IPS-20b (cell line): ENCODE measurements around the gene HOXD10.
A peak's percentile ranks its signal among the peaks of the same experiment; 100 is the strongest.

ENCODE experiments used
- H3K27ac ChIP-seq: one replicate; pipeline ENCODE4 v1.5.1; 2013; ENCODE audit warnings: low read length
- H3K27me3 ChIP-seq: 2 replicates; pipeline ENCODE4 v1.6.1; 2013; ENCODE audit warnings: mild to moderate bottlenecking, low read length, inconsistent platforms; ENCODE audit not compliant: insufficient read depth
- H3K36me3 ChIP-seq: 2 replicates; pipeline ENCODE4 v1.6.1; 2013; ENCODE audit warnings: low read depth, mild to moderate bottlenecking, inconsistent platforms, low read length, moderate library complexity; ENCODE audit not compliant: insufficient read depth
- H3K4me1 ChIP-seq: 2 replicates; pipeline ENCODE4 v1.6.1; 2013; ENCODE audit warnings: mild to moderate bottlenecking, control low read depth, inconsistent platforms, low read length, moderate library complexity; ENCODE audit not compliant: insufficient read depth
- H3K4me3 ChIP-seq: 2 replicates; pipeline ENCODE4 v1.5.1; 2013; ENCODE audit warnings: mild to moderate bottlenecking, low read length, inconsistent platforms
- H3K9ac ChIP-seq: 2 replicates; pipeline ENCODE4 v1.6.1; 2013; ENCODE audit warnings: low read depth, mild to moderate bottlenecking, inconsistent platforms, low read length, moderate library complexity
- H3K9me3 ChIP-seq: 2 replicates; pipeline ENCODE4 v1.6.1; 2013; ENCODE audit warnings: mild to moderate bottlenecking, low read depth, low read length, inconsistent platforms; ENCODE audit not compliant: insufficient read depth

The HOXD10 gene

DNA sequence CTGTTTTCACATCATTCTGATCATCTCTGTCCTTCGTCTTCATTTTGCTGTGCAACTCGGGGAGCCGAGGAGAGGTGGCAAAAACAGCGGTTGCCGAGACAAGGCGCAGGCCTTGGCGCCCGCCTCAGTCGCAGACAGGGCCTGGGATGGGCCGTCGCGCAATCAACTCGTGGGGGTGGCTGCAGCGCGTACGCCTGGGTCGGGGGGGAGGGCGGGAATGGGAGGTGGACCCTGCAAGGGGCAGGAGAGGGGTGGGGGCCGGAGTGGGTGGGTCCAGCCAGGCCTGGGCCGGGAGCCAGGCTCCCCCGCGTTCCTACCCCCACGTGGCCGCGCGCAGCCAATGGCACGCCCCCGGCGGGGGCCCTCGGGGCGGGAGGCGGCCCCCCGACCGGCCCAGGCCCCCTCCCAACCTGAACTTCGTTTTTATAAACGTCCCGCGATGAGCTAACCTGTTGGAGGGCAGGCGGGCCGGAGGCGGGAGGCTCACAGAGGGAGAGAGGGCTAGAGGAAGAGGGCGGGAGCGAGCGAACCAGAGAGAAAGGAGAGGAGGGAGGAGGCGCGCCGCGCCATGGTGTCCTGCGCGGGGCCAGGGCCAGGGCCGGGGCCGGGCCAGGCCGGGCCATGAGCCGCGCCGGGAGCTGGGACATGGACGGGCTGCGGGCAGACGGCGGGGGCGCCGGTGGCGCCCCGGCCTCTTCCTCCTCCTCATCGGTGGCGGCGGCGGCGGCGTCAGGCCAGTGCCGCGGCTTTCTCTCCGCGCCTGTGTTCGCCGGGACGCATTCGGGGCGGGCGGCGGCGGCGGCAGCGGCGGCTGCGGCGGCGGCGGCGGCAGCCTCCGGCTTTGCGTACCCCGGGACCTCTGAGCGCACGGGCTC, 24.1 kb upstream of the HOXD10 start, which contains the start of gene HOXD13:
Gene HOXD13, plus strand, starts transcription at position 452 of the 875 bp plus-strand sequence. Its CDS starts 170 bp downstream, at position 622.
- Histone ChIP-seq H3K4me1 (peaks cover 14% of the 10 kb centered on the region; the same call in 1 of the 2 replicates), H3K9me3 (peaks cover 16% of the 10 kb centered on the region), H3K27ac (no peak within 1 kb of the TSS), H3K27me3 (peaks cover 100% of the 10 kb centered on the region), H3K9ac (no peak within 1 kb of the TSS), H3K4me3 (peak within 1 kb of the TSS; percentile 32; the same call in 1 of the 2 replicates), H3K36me3 (no peaks in the 10 kb centered on the region)

GRCh38 chr2:176093145-176093897, 23.3 kb upstream of the HOXD10 start:
- peak overlapping the region; percentile 32; the same call in 1 of the 2 replicates for H3K4me3 ChIP-seq
- no peaks in the 10 kb centered on the region for H3K36me3 ChIP-seq
- peaks cover 16% of the 10 kb centered on the region for H3K9me3 ChIP-seq
- H3K27me3 ChIP-seq = peaks cover 100% of the 10 kb centered on the region
- no peak overlapping the region for H3K27ac ChIP-seq
- peaks cover 19% of the 10 kb centered on the region; the same call in 1 of the 2 replicates for H3K4me1 ChIP-seq
- no peak overlapping the region for H3K9ac ChIP-seq

DNA sequence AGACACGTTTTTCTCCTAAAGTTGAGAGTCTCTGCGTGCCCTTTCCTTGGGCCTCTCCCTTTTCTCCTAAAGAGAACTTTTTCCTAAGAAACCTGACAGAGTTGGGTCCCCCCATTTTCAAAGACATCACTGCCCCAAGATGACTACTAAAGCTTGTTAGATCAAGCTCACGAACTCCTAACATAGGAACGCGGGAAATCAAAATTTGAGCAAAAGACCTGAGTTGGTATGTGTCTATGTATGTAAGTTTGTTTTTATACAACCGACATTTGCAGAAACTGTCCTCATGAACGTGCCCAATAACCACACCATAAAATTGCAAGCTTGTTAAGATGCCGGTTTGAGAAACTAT, 22.7 kb upstream of the HOXD10 start:
- Histone ChIP-seq H3K36me3 (no peaks in the 10 kb centered on the region), H3K27me3 (peaks cover 100% of the 10 kb centered on the region), H3K9me3 (peaks cover 18% of the 10 kb centered on the region), H3K9ac (no peak overlapping the region), H3K4me1 (peaks cover 15% of the 10 kb centered on the region; the same call in 1 of the 2 replicates), H3K4me3 (no peak overlapping the region), H3K27ac (no peak overlapping the region)

DNA sequence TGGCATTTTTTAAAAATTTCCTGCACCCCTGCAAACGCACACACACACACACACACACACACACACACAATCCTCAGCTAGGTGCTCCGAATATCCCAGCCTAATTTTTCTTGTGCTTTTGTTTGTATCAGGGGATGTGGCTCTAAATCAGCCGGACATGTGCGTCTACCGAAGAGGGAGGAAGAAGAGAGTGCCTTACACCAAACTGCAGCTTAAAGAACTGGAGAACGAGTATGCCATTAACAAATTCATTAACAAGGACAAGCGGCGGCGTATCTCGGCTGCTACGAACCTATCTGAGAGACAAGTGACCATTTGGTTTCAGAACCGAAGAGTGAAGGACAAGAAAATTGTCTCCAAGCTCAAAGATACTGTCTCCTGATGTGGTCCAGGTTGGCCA, 22.2 kb upstream of the HOXD10 start:
- peaks cover 100% of the 10 kb centered on the region for H3K27me3 ChIP-seq
- no peaks in the 10 kb centered on the region for H3K36me3 ChIP-seq
- no peak overlapping the region for H3K4me3 ChIP-seq
- H3K9ac ChIP-seq = no peak overlapping the region
- H3K27ac ChIP-seq = no peak overlapping the region
- peaks cover 15% of the 10 kb centered on the region; the same call in 1 of the 2 replicates for H3K4me1 ChIP-seq
- H3K9me3 ChIP-seq = peaks cover 19% of the 10 kb centered on the region

GRCh38 chr2:176095421-176095820, 21.2 kb upstream of the HOXD10 start:
- H3K4me3 ChIP-seq = no peak overlapping the region
- H3K9me3 ChIP-seq = peaks cover 24% of the 10 kb centered on the region
- H3K27me3 ChIP-seq = peaks cover 100% of the 10 kb centered on the region
- H3K27ac ChIP-seq = no peak overlapping the region
- H3K4me1 ChIP-seq = peaks cover 15% of the 10 kb centered on the region; the same call in 1 of the 2 replicates
- H3K9ac ChIP-seq = no peak overlapping the region
- H3K36me3 ChIP-seq = no peaks in the 10 kb centered on the region

DNA sequence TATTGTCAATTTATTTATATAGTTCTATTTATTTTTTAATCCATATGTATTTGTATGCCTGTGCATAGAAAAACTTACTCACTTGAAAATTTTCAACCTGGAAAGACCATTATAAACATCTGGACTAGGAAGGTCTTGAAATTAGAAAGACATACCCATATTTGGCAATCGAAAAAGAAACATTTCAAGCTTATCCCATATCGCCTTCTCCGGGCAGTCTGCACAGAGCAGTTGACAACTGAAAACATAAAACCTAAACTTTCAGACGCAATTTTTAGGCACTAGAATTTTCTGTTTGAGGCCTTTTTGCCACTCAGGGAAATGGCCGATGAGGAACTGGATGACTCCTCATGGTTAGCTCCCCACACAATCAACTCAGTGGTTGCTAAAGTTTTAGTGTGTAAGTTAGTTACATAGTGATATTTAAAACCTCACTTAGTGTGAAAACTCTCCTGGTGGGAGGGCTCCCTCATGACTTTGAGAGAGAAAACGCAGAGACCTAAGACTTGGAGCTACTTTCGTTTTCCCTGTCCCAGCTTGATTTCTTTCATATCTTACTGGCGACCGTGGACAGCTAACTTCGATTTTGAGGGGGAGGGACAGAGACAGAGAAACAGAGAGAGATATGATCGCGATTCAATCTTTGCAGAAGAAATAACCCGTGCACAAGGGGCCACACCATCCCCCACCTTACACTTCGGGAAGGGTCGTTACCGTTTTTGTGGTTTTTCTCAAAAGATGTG, 20.2 kb upstream of the HOXD10 start:
- Histone ChIP-seq H3K4me1 (peaks cover 15% of the 10 kb centered on the region; the same call in 1 of the 2 replicates), H3K27me3 (peaks cover 100% of the 10 kb centered on the region)

DNA sequence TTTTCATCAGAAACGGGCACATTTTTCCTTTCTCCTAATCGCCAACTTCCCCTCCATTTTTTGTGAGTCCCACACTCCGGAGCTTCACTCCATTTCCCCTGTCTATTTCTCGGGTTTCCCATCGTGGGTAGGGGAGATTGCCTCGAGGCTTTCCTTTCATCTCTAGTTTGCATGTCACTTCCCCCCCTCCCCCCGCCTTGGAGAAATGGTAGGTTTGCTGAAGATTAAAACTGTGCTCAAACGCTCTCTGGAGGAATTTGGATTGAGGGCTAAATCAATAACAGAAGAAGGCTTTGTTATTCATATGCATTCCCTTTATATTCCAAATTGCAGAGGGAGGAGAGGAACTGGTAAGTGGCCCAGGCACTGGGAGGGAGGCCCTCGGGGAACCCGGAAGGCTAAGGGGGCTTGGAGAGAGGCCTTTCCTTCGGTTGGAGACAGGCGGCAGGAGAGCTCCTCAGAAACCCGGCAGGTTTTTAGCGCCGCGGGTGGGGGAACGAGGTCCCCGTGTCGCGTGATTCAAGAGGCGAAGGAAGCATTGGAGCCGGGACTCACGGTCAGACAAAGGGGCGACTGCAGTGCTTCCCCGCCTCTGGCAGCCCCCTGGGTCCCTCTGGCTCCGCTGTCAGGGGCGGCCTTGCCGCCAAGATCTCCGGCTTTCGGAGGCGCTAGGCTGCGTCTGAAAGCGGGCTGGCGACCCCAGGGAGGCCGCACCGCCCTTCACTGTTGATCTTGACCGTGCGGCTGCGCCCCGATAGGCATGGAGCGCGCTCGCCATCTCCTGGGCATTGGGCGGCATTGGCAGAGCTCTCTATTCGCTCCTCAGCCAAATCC, 19.4 kb upstream of the HOXD10 start:
- Histone ChIP-seq H3K9me3 (peaks cover 18% of the 10 kb centered on the region), H3K27me3 (peaks cover 100% of the 10 kb centered on the region), H3K27ac (no peak overlapping the region), H3K4me3 (peak overlapping the region; percentile 58), H3K36me3 (no peaks in the 10 kb centered on the region), H3K9ac (no peak overlapping the region), H3K4me1 (peaks cover 15% of the 10 kb centered on the region; the same call in 1 of the 2 replicates)

More for the DNA sequence above, 20.2 kb upstream of the HOXD10 start:
- no peak overlapping the region for H3K27ac ChIP-seq
- H3K4me3 ChIP-seq = peak overlapping the region; percentile 58
- no peaks in the 10 kb centered on the region for H3K36me3 ChIP-seq
- no peak overlapping the region for H3K9ac ChIP-seq
- peaks cover 23% of the 10 kb centered on the region for H3K9me3 ChIP-seq

GRCh38 chr2:176097820-176098365, 18.7 kb upstream of the HOXD10 start:
- no peak overlapping the region for H3K9ac ChIP-seq
- no peak overlapping the region for H3K27ac ChIP-seq
- H3K27me3 ChIP-seq = peaks cover 100% of the 10 kb centered on the region
- H3K9me3 ChIP-seq = peaks cover 18% of the 10 kb centered on the region
- peaks cover 15% of the 10 kb centered on the region; the same call in 1 of the 2 replicates for H3K4me1 ChIP-seq
- peak overlapping the region; percentile 11; the same call in 1 of the 2 replicates for H3K4me3 ChIP-seq
- no peaks in the 10 kb centered on the region for H3K36me3 ChIP-seq

- H3K27ac ChIP-seq = no peak overlapping the region
Observed at GRCh38 chr2:176098366-176099158, 18.0 kb upstream of the HOXD10 start.

More at GRCh38 chr2:176098366-176099158, 18.0 kb upstream of the HOXD10 start:
- Histone ChIP-seq H3K36me3 (no peaks in the 10 kb centered on the region), H3K9me3 (peaks cover 15% of the 10 kb centered on the region), H3K4me3 (peak overlapping the region; percentile 11; the same call in 1 of the 2 replicates), H3K27me3 (peaks cover 100% of the 10 kb centered on the region), H3K9ac (no peak overlapping the region), H3K4me1 (peaks cover 14% of the 10 kb centered on the region; the same call in 1 of the 2 replicates)
